Measurements from ENCODE around the gene FOXO6. TPM values are rescaled to one million over a fixed set of nuclear protein-coding genes. Genes with fewer than 3 reads are reported as not detected.

Gene FOXO6
- total and polyA plus RNA-seq, 2 donors (not counting 1 experiment from before 2014, with no cell fraction given): 0.06 to 0.15 TPM

GRCh38 chr1:41389009-41389408 lies 27.8 kb downstream of the FOXO6 start:
- DNase-seq (no peak), ATAC-seq (ENCODE audit: low read depth) (no peak)
- Histone ChIP-seq H2AFZ (ENCODE audit: insufficient read depth, low read depth, low read length, poor library complexity, severe bottlenecking) (no peak overlapping the region), H3K27me3 (replicated peaks in 1 of 4; ENCODE audit: control extremely low read depth in 1 of 4, control insufficient read depth in 3 of 4, insufficient read depth in 4 of 4, low read length in 3 of 4) (peaks cover 0 to 34% (median 7%) of the 10 kb centered on the region in 4 experiments), H3K4me2 (replicated peaks; ENCODE audit: low read depth, low read length, poor library complexity, severe bottlenecking) (no peak overlapping the region), H3K4me3 (ENCODE audit: control extremely low read depth in 1 of 5, extremely low read depth in 1 of 5, insufficient read depth in 1 of 5, low read depth in 2 of 5, low read length in 4 of 5) (no peak overlapping the region), H3K9ac (ENCODE audit: low read length) (no peak overlapping the region), H3K9me3 (ENCODE audit: control extremely low read depth in 1 of 3, control insufficient read depth in 2 of 3, insufficient read depth in 1 of 3, low read length in 2 of 3) (no peaks in the 10 kb centered on the region), H4K20me1 (ENCODE audit: control insufficient read depth, insufficient read depth, low read length, poor library complexity, severe bottlenecking) (no peaks in the 10 kb centered on the region), H3K79me2 (ENCODE audit: control insufficient read depth, insufficient read depth, low read length) (no peaks in the 10 kb centered on the region), H3K36me3 (replicated peaks in 1 of 2; ENCODE audit: control extremely low read depth in 1 of 2, control insufficient read depth in 1 of 2, extremely low read depth in 1 of 2, insufficient read depth in 2 of 2, low read length in 1 of 2) (no peaks in the 10 kb centered on the region), H3K4me1 (ENCODE audit: control insufficient read depth in 2 of 2, insufficient read depth in 2 of 2, low read length in 2 of 2) (peaks cover 0 to 7% of the 10 kb centered on the region in 2 donors), H3K27ac (ENCODE audit: low read length in 2 of 2) (no peak overlapping the region)
- Mint-ChIP-seq H3K4me1 (no peaks in the 10 kb centered on the region), H3K4me3 (no peak overlapping the region), H3K27ac (no peak overlapping the region), H3K9me3 (ENCODE audit: insufficient read depth) (no peaks in the 10 kb centered on the region), H3K27me3 (peaks cover 39% of the 10 kb centered on the region)
- POLR2A ChIA-PET: no interaction called here
- TF ChIP-seq CTCF (IDR thresholded peaks at IDR 0.05) (no peak), EZH2 (IDR thresholded peaks at IDR 0.05; ENCODE audit: borderline replicate concordance, insufficient read depth, low read depth, low read length, poor library complexity, severe bottlenecking) (no peak)
- CTCF ChIA-PET: no interaction called here
- intact Hi-C loops (cut with micrococcal nuclease): no loop called here
- no CpG with 5 or more reads among the region's 2 CpGs for WGBS (ENCODE audit: insufficient coverage)

- peaks cover 0 to 22% (median 0%) of the 10 kb centered on the region in 4 experiments for H3K27me3 ChIP-seq (replicated peaks in 1 of 4; ENCODE audit: control extremely low read depth in 1 of 4, control insufficient read depth in 3 of 4, insufficient read depth in 4 of 4, low read length in 3 of 4)
- Mint-ChIP-seq H3K4me3 (no peak overlapping the region), H3K4me1 (no peaks in the 10 kb centered on the region)
Observed at GRCh38 chr1:41390166-41390565, 28.9 kb downstream of the FOXO6 start.

More at GRCh38 chr1:41390166-41390565, 28.9 kb downstream of the FOXO6 start:
- intact Hi-C loops (cut with micrococcal nuclease): no loop called here
- Mint-ChIP-seq H3K27me3 (peaks cover 38% of the 10 kb centered on the region), H3K27ac (no peak overlapping the region), H3K9me3 (ENCODE audit: insufficient read depth) (no peaks in the 10 kb centered on the region)
- no peak for ATAC-seq (ENCODE audit: low read depth)
- Histone ChIP-seq H3K4me1 (ENCODE audit: control insufficient read depth in 2 of 2, insufficient read depth in 2 of 2, low read length in 2 of 2) (no peaks in the 10 kb centered on the region), H3K79me2 (ENCODE audit: control insufficient read depth, insufficient read depth, low read length) (no peaks in the 10 kb centered on the region), H3K9me3 (ENCODE audit: control extremely low read depth in 1 of 3, control insufficient read depth in 2 of 3, insufficient read depth in 1 of 3, low read length in 2 of 3) (no peaks in the 10 kb centered on the region), H3K4me2 (replicated peaks; ENCODE audit: low read depth, low read length, poor library complexity, severe bottlenecking) (no peak overlapping the region), H3K4me3 (ENCODE audit: control extremely low read depth in 1 of 5, extremely low read depth in 1 of 5, insufficient read depth in 1 of 5, low read depth in 2 of 5, low read length in 4 of 5) (no peak overlapping the region), H3K36me3 (replicated peaks in 1 of 2; ENCODE audit: control extremely low read depth in 1 of 2, control insufficient read depth in 1 of 2, extremely low read depth in 1 of 2, insufficient read depth in 2 of 2, low read length in 1 of 2) (no peaks in the 10 kb centered on the region), H4K20me1 (ENCODE audit: control insufficient read depth, insufficient read depth, low read length, poor library complexity, severe bottlenecking) (no peaks in the 10 kb centered on the region), H2AFZ (ENCODE audit: insufficient read depth, low read depth, low read length, poor library complexity, severe bottlenecking) (no peak overlapping the region), H3K9ac (ENCODE audit: low read length) (no peak overlapping the region), H3K27ac (ENCODE audit: low read length in 2 of 2) (no peak overlapping the region)
- 92% methylated on average over 6 of the region's 10 CpGs for WGBS (ENCODE audit: insufficient coverage)
- TF ChIP-seq EZH2 (IDR thresholded peaks at IDR 0.05; ENCODE audit: borderline replicate concordance, insufficient read depth, low read depth, low read length, poor library complexity, severe bottlenecking) (no peak), CTCF (IDR thresholded peaks at IDR 0.05) (no peak)
- ChIA-PET CTCF (no interaction called here), POLR2A (no interaction called here)
- DNase-seq: no peak

Measured in B cell (primary cell).